ENCODE data around the gene ABRACL.

GRCh38 chr6:138986578-138986977, 42.0 kb upstream of the ABRACL start:
- TF ChIP-seq, protein P1, sequence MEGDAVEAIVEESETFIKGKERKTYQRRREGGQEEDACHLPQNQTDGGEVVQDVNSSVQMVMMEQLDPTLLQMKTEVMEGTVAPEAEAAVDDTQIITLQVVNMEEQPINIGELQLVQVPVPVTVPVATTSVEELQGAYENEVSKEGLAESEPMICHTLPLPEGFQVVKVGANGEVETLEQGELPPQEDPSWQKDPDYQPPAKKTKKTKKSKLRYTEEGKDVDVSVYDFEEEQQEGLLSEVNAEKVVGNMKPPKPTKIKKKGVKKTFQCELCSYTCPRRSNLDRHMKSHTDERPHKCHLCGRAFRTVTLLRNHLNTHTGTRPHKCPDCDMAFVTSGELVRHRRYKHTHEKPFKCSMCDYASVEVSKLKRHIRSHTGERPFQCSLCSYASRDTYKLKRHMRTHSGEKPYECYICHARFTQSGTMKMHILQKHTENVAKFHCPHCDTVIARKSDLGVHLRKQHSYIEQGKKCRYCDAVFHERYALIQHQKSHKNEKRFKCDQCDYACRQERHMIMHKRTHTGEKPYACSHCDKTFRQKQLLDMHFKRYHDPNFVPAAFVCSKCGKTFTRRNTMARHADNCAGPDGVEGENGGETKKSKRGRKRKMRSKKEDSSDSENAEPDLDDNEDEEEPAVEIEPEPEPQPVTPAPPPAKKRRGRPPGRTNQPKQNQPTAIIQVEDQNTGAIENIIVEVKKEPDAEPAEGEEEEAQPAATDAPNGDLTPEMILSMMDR (IDR thresholded peaks at IDR 0.05; ENCODE audit: low read depth, low read length) = no peak
- TF ChIP-seq POLR2A (IDR thresholded peaks at IDR 0.05; ENCODE audit: extremely low read depth, insufficient read length) (no peak), MYC (IDR thresholded peaks at IDR 0.05; ENCODE audit: low read depth, low read length) (no peak)
